GM19023 (cell line): Measurements from ENCODE around the gene GSX2.
"Not testable (repeated sequence)": the region's sequence is repeated elsewhere in the genome, so short reads cannot be mapped to it uniquely, and the experiment has no call there.

ENCODE experiments used
- ATAC-seq: cut with Tn5 transposase; IDR thresholded peaks from one replicate; pipeline ENCODE4 v1.9.1; 2021; ENCODE audit warnings: mild to moderate bottlenecking, moderate library complexity; ENCODE audit not compliant: unreplicated experiment

Gene GSX2

GRCh38 chr4:54102531-54103106 lies 2.7 kb downstream of the GSX2 start:
- ATAC-seq: no peak

GRCh38 chr4:54103190-54103574 lies 3.2 kb downstream of the GSX2 start:
- ATAC-seq: no peak

- no peak for ATAC-seq
Measured at GRCh38 chr4:54104907-54105306, 4.9 kb downstream of the GSX2 start.

- no peak for ATAC-seq
Measured at GRCh38 chr4:54107951-54108748, 8.2 kb downstream of the GSX2 start.

GRCh38 chr4:54109241-54110018 lies 9.5 kb downstream of the GSX2 start:
- no peak for ATAC-seq

- no peak for ATAC-seq
Measured at GRCh38 chr4:54110019-54110416, 10.1 kb downstream of the GSX2 start.

GRCh38 chr4:54113206-54113605 lies 13.2 kb downstream of the GSX2 start:
- not testable (repeated sequence) for ATAC-seq

GRCh38 chr4:54116246-54116645 lies 16.3 kb downstream of the GSX2 start:
- not testable (repeated sequence) for ATAC-seq

- no peak for ATAC-seq
Measured at GRCh38 chr4:54118850-54119589, 19.1 kb downstream of the GSX2 start.

GRCh38 chr4:54120518-54120917 lies 20.6 kb downstream of the GSX2 start:
- no peak for ATAC-seq

- ATAC-seq: no peak
Measured at GRCh38 chr4:54127660-54128059, 27.7 kb downstream of the GSX2 start.

- ATAC-seq: not testable (repeated sequence)
Measured at GRCh38 chr4:54128694-54129093, 28.7 kb downstream of the GSX2 start.

- ATAC-seq: no peak
Measured at GRCh38 chr4:54139332-54139731, 39.4 kb downstream of the GSX2 start.

- no peak for ATAC-seq
Measured at GRCh38 chr4:54140287-54140686, 40.3 kb downstream of the GSX2 start.

- no peak for ATAC-seq
Measured at GRCh38 chr4:54144199-54144598, 44.2 kb downstream of the GSX2 start.

GRCh38 chr4:54144661-54145171 lies 44.8 kb downstream of the GSX2 start:
- no peak for ATAC-seq

GRCh38 chr4:54146139-54146538 lies 46.2 kb downstream of the GSX2 start:
- no peak for ATAC-seq

- no peak for ATAC-seq
Measured at GRCh38 chr4:54149323-54149722, 49.4 kb downstream of the GSX2 start.
